ENCODE data around the gene KLHL6.
A peak's percentile ranks its signal among the peaks of the same experiment; 100 is the strongest.

Gene KLHL6

DNA sequence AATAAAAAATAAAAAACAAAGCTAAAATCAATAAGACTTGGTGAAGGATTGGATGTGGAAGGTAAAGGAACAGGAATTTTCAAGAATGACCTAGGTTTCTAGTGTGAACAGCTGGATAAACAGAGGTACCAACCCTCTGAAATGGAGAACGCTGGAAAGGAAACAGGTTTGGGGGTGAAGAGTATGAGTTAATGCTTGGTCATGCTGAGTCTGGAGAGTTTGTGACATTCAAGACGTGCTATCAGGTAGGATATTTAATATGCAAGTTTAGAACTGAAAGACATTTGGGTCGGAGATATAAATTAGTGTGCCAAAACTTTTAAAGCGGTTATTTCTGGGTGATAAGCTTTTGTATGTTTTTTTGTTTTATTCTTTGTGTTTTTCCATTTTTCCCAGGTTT is 11.4 kb upstream of the KLHL6 start:
- Histone ChIP-seq H3K9ac (no peak overlapping the region), H3K36me3 (no peaks in the 10 kb centered on the region), H4K20me1 (no peaks in the 10 kb centered on the region), H3K4me3 (no peak overlapping the region), H3K9me3 (no peaks in the 10 kb centered on the region), H3K27ac (no peak overlapping the region), H3K4me1 (peaks cover 30% of the 10 kb centered on the region), H3K4me2 (no peak overlapping the region), H3K27me3 (no peaks in the 10 kb centered on the region)
- no peak for TF ChIP-seq Cebpa-rat (IDR thresholded peaks at IDR 0.05)

DNA sequence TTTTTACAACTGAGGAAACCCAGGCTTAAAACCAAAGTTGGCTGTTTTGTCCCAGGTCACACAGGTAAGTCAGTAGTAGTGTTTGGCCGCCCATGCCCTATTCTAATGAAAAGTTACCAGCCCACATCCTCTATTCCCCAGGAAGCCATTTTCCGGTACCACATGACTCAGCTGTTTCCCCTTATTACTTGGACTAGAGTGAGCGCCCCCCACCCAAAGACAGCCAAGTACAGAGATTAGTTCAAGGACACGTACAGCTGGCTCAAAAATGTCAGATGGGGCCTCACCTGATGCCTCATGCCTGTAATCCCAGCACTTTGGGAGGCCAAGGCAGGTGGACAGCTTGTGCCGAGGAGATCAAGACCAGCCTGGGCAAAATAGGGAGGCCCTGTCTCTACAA is 8.5 kb upstream of the KLHL6 start:
- Histone ChIP-seq H4K20me1 (no peaks in the 10 kb centered on the region), H3K4me2 (peak overlapping the region; percentile 64), H3K36me3 (no peaks in the 10 kb centered on the region), H3K9me3 (no peaks in the 10 kb centered on the region), H3K27me3 (no peaks in the 10 kb centered on the region), H3K4me3 (no peak overlapping the region), H3K4me1 (peaks cover 30% of the 10 kb centered on the region), H3K9ac (no peak overlapping the region), H3K27ac (peak overlapping the region; percentile 47; the same call in 1 of the 2 replicates)
- TF ChIP-seq Cebpa-rat (IDR thresholded peaks at IDR 0.05): no peak

DNA sequence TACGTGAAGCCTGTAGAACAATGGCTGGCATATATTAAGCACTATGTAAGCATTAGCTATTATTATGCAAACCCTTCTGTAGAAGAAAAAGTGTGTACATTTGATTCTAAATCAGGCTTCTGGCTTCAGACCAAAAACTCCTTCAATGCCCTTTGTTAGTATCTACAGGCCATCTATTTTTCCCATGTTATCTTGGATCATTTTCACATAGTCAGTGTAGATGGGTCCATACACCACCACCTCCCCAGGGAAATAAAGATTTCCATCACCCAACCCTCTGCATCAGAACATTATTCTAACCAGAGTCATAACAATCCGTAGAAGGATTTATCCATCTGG is 8.0 kb upstream of the KLHL6 start:
- no peak for TF ChIP-seq Cebpa-rat (IDR thresholded peaks at IDR 0.05)
- Histone ChIP-seq H3K27me3 (no peaks in the 10 kb centered on the region), H3K9me3 (no peaks in the 10 kb centered on the region), H3K36me3 (no peaks in the 10 kb centered on the region), H3K4me1 (peaks cover 30% of the 10 kb centered on the region), H3K4me3 (no peak overlapping the region), H3K4me2 (peak overlapping the region; percentile 64), H3K27ac (no peak overlapping the region), H4K20me1 (no peaks in the 10 kb centered on the region), H3K9ac (no peak overlapping the region)

DNA sequence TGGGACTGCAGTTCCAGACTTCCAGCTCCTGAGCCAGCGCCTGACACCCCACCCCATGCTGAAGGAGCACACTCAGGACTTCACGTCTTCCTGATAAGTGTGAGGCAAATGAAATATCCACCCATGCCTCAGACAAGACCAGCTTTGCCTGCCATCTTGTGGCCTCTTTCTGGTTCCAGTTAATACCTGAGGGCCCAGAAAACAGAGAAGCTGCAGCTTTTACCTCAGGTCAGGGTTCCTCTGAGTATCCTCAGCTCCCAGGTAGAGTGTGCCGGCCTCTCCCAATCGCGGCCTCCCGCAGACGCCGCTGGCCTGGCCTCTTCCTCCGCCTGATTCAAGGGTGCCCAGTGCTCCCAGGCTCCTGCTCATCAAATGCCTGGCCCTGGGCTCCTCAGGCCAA is 5.1 kb upstream of the KLHL6 start:
- TF ChIP-seq Cebpa-rat (IDR thresholded peaks at IDR 0.05): no peak
- Histone ChIP-seq H3K4me1 (peaks cover 42% of the 10 kb centered on the region), H3K27me3 (no peaks in the 10 kb centered on the region), H3K4me3 (no peak overlapping the region), H3K27ac (no peak overlapping the region), H3K9ac (no peak overlapping the region), H3K4me2 (no peak overlapping the region), H4K20me1 (no peaks in the 10 kb centered on the region), H3K36me3 (no peaks in the 10 kb centered on the region), H3K9me3 (no peaks in the 10 kb centered on the region)

DNA sequence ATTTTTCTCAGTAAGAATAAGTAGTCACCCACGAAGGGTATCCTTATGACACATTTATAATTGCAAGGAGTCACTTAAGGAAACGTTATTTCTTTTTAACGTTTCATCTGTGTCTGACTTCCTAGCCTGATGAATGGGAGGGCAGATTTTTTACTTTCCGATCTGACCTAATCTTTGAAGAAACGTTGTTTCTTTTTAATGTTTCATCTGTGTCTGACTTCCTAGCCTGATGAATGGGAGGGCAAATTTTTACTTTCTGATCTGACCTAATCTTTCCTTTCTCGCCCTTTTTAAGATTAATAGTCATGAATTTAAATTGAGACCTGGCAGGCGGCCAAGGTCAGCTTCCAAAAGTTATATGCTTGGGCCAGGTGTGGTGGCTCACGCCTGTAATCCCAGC is 3.0 kb upstream of the KLHL6 start:
- H3K4me1 ChIP-seq: peaks cover 30% of the 10 kb centered on the region
- H3K27ac ChIP-seq: no peak overlapping the region
- no peak overlapping the region for H3K4me3 ChIP-seq
- H3K9me3 ChIP-seq: no peaks in the 10 kb centered on the region
- no peaks in the 10 kb centered on the region for H4K20me1 ChIP-seq
- H3K9ac ChIP-seq: no peak overlapping the region
- H3K36me3 ChIP-seq: no peaks in the 10 kb centered on the region
- TF ChIP-seq Cebpa-rat (IDR thresholded peaks at IDR 0.05): no peak
- no peak overlapping the region for H3K4me2 ChIP-seq
- H3K27me3 ChIP-seq: no peaks in the 10 kb centered on the region

DNA sequence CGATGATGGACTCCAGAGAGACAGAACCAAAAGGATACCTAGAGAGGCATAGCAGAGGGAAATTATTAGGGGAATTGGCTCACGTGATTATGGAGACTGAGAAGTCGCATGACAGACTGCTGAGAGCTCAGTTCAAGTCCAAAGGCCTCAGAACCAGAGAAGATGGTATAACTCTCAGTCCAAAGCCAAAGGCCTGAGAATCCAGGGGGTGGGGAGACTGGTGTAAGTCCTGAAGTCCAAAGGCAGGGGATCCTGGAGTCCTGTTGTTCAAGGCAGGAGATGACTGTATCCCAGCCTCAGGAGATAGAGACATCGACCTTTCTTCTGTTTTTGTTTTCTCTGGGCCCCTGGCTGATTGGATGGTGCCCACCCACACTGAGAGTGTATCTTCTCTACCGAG is 1.2 kb upstream of the KLHL6 start:
- H4K20me1 ChIP-seq: no peaks in the 10 kb centered on the region
- H3K27ac ChIP-seq: peak overlapping the region; percentile 82; the same call in 1 of the 2 replicates
- no peak for TF ChIP-seq Cebpa-rat (IDR thresholded peaks at IDR 0.05)
- H3K9me3 ChIP-seq: no peaks in the 10 kb centered on the region
- peaks cover 33% of the 10 kb centered on the region for H3K4me1 ChIP-seq
- H3K4me3 ChIP-seq: no peak overlapping the region
- H3K4me2 ChIP-seq: peak overlapping the region; percentile 89
- H3K27me3 ChIP-seq: no peaks in the 10 kb centered on the region
- no peak overlapping the region for H3K9ac ChIP-seq
- no peaks in the 10 kb centered on the region; the same call in 1 of the 2 replicates for H3K36me3 ChIP-seq

DNA sequence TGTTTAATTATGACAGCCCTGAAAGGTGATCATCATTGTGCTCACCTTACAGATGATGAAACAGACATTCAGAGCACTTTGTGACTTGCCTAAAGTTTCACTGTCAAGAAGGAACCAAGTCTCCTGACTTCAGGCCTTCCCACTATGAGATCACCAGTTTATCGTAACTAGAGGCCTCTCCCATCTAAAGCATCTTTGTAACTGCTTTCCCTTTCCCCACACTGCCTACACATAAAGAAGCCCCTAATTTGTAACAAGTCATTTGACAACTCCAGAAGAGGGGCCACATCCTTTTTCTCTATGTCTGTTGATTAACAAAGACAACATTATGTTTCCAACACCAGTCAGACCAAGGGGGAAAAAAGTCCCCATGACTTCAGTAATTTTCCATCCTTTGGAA is 1.1 kb downstream of the KLHL6 start:
- Histone ChIP-seq H3K4me3 (peak overlapping the region; percentile 73), H3K9ac (peak overlapping the region; percentile 78), H3K27ac (peak overlapping the region; percentile 82), H3K4me2 (peak overlapping the region; percentile 89), H3K27me3 (no peaks in the 10 kb centered on the region), H3K9me3 (0 out of 2 replicates have a peak, but pooled peaks cover 9% of the 10 kb centered on the region), H3K36me3 (peaks cover 18% of the 10 kb centered on the region), H3K4me1 (peaks cover 44% of the 10 kb centered on the region), H4K20me1 (peaks cover 2% of the 10 kb centered on the region; the same call in 1 of the 2 replicates)
- no peak for TF ChIP-seq Cebpa-rat (IDR thresholded peaks at IDR 0.05)

DNA sequence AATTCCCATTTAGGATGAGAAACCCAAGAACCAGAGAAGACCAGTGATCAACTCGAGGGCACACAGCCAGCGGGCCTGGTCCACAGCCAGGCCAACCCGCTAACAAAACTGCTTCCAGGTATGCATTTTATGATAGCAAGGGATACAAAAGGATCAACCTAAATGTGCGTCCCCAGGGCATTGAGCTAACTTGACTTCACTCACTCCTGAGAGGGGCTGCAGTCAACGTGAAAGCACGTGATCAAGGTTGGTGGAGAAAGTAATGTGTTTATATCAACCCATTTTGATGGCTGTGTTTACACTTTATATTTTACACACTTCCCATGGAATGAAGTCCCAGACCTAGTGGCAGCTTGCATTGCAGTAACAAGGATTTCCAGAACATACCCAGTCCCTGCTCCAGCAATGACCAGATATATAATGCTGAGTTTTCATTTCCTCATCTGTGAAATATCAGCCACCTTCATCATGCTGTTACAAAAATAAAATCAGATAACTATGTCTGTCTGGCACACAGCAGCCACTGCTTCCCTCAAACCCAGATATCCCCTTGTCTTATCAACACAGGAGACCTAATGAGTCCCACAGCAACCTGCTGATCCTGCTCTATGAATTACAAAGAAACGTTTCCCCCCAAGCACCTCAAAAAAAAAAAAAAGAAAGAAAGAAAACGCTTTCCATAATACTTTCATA is 2.0 kb downstream of the KLHL6 start:
- H4K20me1 ChIP-seq: peaks cover 10% of the 10 kb centered on the region
- H3K4me3 ChIP-seq: peak overlapping the region; percentile 73
- H3K9ac ChIP-seq: peak overlapping the region; percentile 78
- 0 out of 2 replicates have a peak, but pooled peaks cover 9% of the 10 kb centered on the region for H3K9me3 ChIP-seq
- H3K4me1 ChIP-seq: peaks cover 44% of the 10 kb centered on the region
- no peak for TF ChIP-seq Cebpa-rat (IDR thresholded peaks at IDR 0.05)
- H3K36me3 ChIP-seq: peaks cover 23% of the 10 kb centered on the region
- H3K27me3 ChIP-seq: no peaks in the 10 kb centered on the region
- peak overlapping the region; percentile 82 for H3K27ac ChIP-seq
- H3K4me2 ChIP-seq: peak overlapping the region; percentile 89

DNA sequence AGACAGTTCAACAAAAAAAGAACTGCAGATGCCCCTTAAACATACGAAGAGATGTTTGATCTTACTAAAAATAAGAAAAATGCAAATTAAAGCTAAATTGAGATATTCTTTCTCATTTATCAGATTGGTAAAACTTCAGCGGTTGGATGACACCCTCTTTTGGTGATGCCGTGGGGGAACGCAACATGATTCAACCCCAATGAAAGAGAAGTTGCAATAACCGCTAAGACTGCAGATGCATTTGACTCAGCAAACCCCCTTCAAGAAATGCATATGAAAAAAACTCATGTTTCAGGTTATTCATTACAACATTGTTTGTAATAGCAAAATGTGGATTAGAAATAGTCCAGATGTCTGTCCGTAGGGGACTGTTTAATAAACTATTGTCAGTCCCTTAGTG is 3.6 kb downstream of the KLHL6 start:
- Histone ChIP-seq H3K9me3 (0 out of 2 replicates have a peak, but pooled peaks cover 9% of the 10 kb centered on the region), H3K4me3 (0 out of 2 replicates have a peak overlapping the region, but pooled peaks have one; percentile 73), H3K36me3 (peaks cover 39% of the 10 kb centered on the region), H3K27ac (no peak overlapping the region), H4K20me1 (peaks cover 26% of the 10 kb centered on the region), H3K27me3 (no peaks in the 10 kb centered on the region), H3K4me2 (peak overlapping the region; percentile 89), H3K4me1 (peaks cover 44% of the 10 kb centered on the region), H3K9ac (no peak overlapping the region)
- no peak for TF ChIP-seq Cebpa-rat (IDR thresholded peaks at IDR 0.05)

DNA sequence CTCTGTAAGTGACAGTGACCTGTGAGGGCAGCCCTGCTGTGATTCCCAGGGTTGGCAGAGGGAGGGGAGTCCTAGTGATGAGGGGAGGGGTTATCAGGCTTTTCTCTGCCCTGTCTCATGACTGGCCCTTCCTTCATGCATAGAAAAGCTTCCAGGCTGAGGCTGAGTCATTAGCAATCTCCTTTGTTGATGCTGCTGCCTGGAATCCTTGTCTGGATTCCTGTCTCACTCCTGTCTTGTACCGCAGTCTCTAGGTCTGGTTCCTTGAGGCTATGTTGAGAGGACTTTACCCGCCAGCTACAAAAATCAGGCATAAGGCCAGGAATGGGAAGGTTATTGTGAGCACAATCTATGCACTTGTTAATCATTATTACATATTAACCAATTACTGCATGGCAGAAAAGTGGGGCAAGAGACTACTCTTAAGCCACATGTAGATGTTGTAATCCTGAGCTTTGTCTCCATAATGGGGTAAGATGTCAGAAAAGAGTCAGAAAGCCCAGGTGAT is 7.2 kb downstream of the KLHL6 start:
- no peak overlapping the region for H3K27ac ChIP-seq
- no peak overlapping the region for H3K4me3 ChIP-seq
- no peak overlapping the region for H3K9ac ChIP-seq

More for the DNA sequence above, 7.2 kb downstream of the KLHL6 start:
- peaks cover 37% of the 10 kb centered on the region for H3K4me1 ChIP-seq
- H3K4me2 ChIP-seq: no peak overlapping the region
- H3K9me3 ChIP-seq: 0 out of 2 replicates have a peak, but pooled peaks cover 9% of the 10 kb centered on the region
- H4K20me1 ChIP-seq: peaks cover 62% of the 10 kb centered on the region
- H3K36me3 ChIP-seq: peaks cover 68% of the 10 kb centered on the region
- H3K27me3 ChIP-seq: no peaks in the 10 kb centered on the region
- no peak for TF ChIP-seq Cebpa-rat (IDR thresholded peaks at IDR 0.05)
